SK-N-SH (cell line): ENCODE measurements around the gene KIAA0232. TPM values are rescaled to one million over a fixed set of nuclear protein-coding genes. Genes with fewer than 3 reads are reported as not detected.

ENCODE experiments used
- CTCF ChIA-PET: fragments of 300-600, 350-600 bp; formaldehyde crosslinking; extraction: SDS; loops from one replicate; lab custom pipeline; 2021; lab: Yijun Ruan, JAX
- POLR2A ChIA-PET: fragments of 350-600 bp; sonication (Branson Sonifier 250); formaldehyde crosslinking; extraction: SDS; loops from one replicate; lab custom pipeline; 2020; ENCODE audit warnings: antibody characterized with exemption, inconsistent platforms; lab: Yijun Ruan, JAX
- DNase-seq: peaks from one replicate; pipeline ENCODE4 v3.0.0; 2012
- H2AFZ ChIP-seq: fragments of 200-600 bp; sonication (generic); 2 replicates; pipeline ENCODE4 v1.8.1; 2016; ENCODE audit warnings: antibody characterized with exemption, mild to moderate bottlenecking, low read depth
- H3F3A ChIP-seq: fragments of 200-600 bp; sonication (generic); replicated peaks from 2 replicates; pipeline ENCODE3; 2016; ENCODE audit warnings: antibody characterized with exemption, mild to moderate bottlenecking; ENCODE audit not compliant: insufficient read depth
- H3K27ac ChIP-seq, 2 experiments: fragments of 200-500 bp in 1 of 2; fragments of 200-600 bp in 1 of 2; sonication (Bioruptor generic) in 1 of 2; sonication (generic), shearing (Covaris generic) in 1 of 2; 2 replicates each; pipeline versions ENCODE4 v1.5.1 to v1.6.1; 2014 to 2016; ENCODE audit warnings: low read depth in 2 of 2, inconsistent platforms in 1 of 2, low read length in 1 of 2, mild to moderate bottlenecking in 1 of 2, mixed read lengths in 1 of 2
- H3K27me3 ChIP-seq: fragments of 200-600 bp; sonication (generic), shearing (Covaris generic); 2 replicates; pipeline ENCODE4 v1.6.1; 2016; ENCODE audit warnings: mixed run types; ENCODE audit not compliant: insufficient read depth
- H3K36me3 ChIP-seq, 2 experiments: fragments of 200-500 bp in 1 of 2; fragments of 200-600 bp in 1 of 2; sonication (Bioruptor generic) in 1 of 2; sonication (generic) in 1 of 2; replicated peaks in 1 of 2; 2 replicates each; pipeline versions ENCODE3 to v1.5.1; 2014 to 2016; ENCODE audit warnings: low read length in 1 of 2, mild to moderate bottlenecking in 1 of 2; ENCODE audit not compliant: insufficient read depth in 2 of 2, control insufficient read depth in 1 of 2
- H3K4me1 ChIP-seq, 2 experiments: fragments of 200-500 bp in 1 of 2; fragments of 200-600 bp in 1 of 2; sonication (Bioruptor generic) in 1 of 2; sonication (generic), shearing (Covaris generic) in 1 of 2; 2 replicates each; pipeline versions ENCODE4 v1.5.1 to v1.6.1; 2014 to 2016; ENCODE audit warnings: low read depth in 1 of 2, low read length in 1 of 2, mixed run types in 1 of 2; ENCODE audit not compliant: insufficient read depth in 2 of 2, control insufficient read depth in 1 of 2
- H3K4me2 ChIP-seq: fragments of 200-600 bp; sonication (generic), shearing (Covaris generic); 2 replicates; pipeline ENCODE4 v1.6.1; 2017; ENCODE audit warnings: mixed run types
- H3K4me3 ChIP-seq, 2 experiments: fragments of 200-500 bp in 1 of 2; fragments of 200-600 bp in 1 of 2; sonication (Bioruptor generic) in 1 of 2; sonication (generic), shearing (Covaris generic) in 1 of 2; 2 replicates each; pipeline versions ENCODE4 v1.5.1 to v1.8.1; 2014 to 2016; ENCODE audit warnings: low read depth in 2 of 2, inconsistent platforms in 1 of 2, low read length in 1 of 2, mild to moderate bottlenecking in 1 of 2, mixed read lengths in 1 of 2, moderate library complexity in 1 of 2
- H3K79me2 ChIP-seq: fragments of 200-600 bp; sonication (generic); 2 replicates; pipeline ENCODE4 v1.8.1; 2017; ENCODE audit warnings: mild to moderate bottlenecking; ENCODE audit not compliant: insufficient read depth
- H3K9ac ChIP-seq: fragments of 200-600 bp; sonication (generic); 2 replicates; pipeline ENCODE4 v1.6.1; 2017; ENCODE audit warnings: mixed run types
- H3K9me2 ChIP-seq: fragments of 200-600 bp; sonication (generic); 2 replicates; pipeline ENCODE4 v1.6.1; 2017; ENCODE audit warnings: mixed run types
- H3K9me3 ChIP-seq: fragments of 200-600 bp; sonication (generic); 2 replicates; pipeline ENCODE4 v1.6.1; 2017; ENCODE audit warnings: mixed run types, mild to moderate bottlenecking, moderate library complexity
- H4K20me1 ChIP-seq: fragments of 200-600 bp; sonication (generic); 2 replicates; pipeline ENCODE4 v1.6.1; 2017; ENCODE audit warnings: mild to moderate bottlenecking, mixed run types; ENCODE audit not compliant: insufficient read depth
- CHD2 ChIP-seq: fragments of 150-350 bp; IDR thresholded peaks from 2 replicates; pipeline ENCODE4 v1.6.1; 2018; ENCODE audit warnings: low read length; ENCODE audit not compliant: partially characterized antibody
- CTCF ChIP-seq: fragments of 200-600 bp; sonication (generic); IDR thresholded peaks from 2 replicates; pipeline ENCODE4 v1.6.1; 2017; ENCODE audit warnings: antibody characterized with exemption, mild to moderate bottlenecking, moderate library complexity
- ELF1 ChIP-seq: IDR thresholded peaks from 2 replicates; pipeline ENCODE4 v1.4.0; 2012
- REST ChIP-seq: IDR thresholded peaks from 2 replicates; pipeline ENCODE4 v1.6.1; 2012; ENCODE audit warnings: mild to moderate bottlenecking, low read depth, low read length, moderate library complexity
- TEAD4 ChIP-seq: IDR thresholded peaks from 2 replicates; pipeline ENCODE4 v1.4.0; 2012; ENCODE audit warnings: mild to moderate bottlenecking, borderline replicate concordance; ENCODE audit not compliant: insufficient read depth
- ZBTB33 ChIP-seq: IDR thresholded peaks from 2 replicates; pipeline ENCODE4 v1.4.0; 2012; ENCODE audit warnings: low read depth, borderline replicate concordance
- WGBS: methylation state at CpG from one replicate; pipeline ENCODE4 v1.1.6; 2017; ENCODE audit warnings: low lambda C conversion rate; 5-methylcytosine and 5-hydroxymethylcytosine counted together
- polyA plus RNA-seq, 3 experiments: library from polyadenylated mRNA; depleted of rRNA; stranded (reverse); fragments of >200 nt; gene quantifications; 2 replicates each; pipeline ENCODE4 v1.2.3, GENCODE V29; 2012

Gene KIAA0232
- polyA plus RNA-seq, 1 of the 3 experiments (the other 2 are of a cell fraction) = 5.7 TPM

GRCh38 chr4:6888506-6889071 is 106.1 kb downstream of the KIAA0232 start (continued):
- TF ChIP-seq ZBTB33 = no peak
- no peak for TF ChIP-seq ELF1
- TF ChIP-seq CTCF = no peak
- TF ChIP-seq REST = no peak

DNA sequence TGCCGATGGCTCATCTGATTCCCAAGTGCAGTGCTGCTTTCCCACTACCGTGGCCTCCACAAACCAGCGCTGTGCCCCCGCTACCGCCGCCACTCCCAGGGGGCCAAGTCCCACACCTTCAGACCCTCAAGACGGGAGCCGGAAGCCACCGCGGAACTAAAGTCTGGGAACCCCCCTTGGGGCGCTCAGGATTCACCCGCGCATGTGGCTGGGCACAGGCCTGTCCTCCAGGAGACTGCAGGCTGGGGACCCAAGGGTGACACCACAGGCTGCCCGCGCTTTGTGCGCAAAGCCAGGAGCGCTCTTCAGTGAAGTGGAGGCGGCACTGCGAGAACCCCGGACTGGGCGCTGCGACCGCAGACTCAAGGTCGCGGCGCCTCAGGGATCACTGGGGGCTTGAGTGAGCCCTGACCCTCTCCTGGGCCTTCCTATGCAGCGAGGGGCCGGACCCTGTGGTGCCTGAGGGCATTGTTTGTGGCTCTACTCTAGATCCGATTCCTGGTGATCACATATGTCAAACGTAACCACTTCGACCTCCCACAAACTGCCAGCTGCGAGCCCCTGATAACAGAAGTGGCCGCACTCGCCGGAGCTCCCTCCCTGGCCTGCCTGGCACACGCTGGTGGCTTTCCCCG is 106.7 kb downstream of the KIAA0232 start:
- Histone ChIP-seq H3K9ac (no peak overlapping the region), H3K9me3 (no peaks in the 10 kb centered on the region), H3K36me3 (peaks cover 0 to 2% of the 10 kb centered on the region in 2 experiments), H3K9me2 (no peaks in the 10 kb centered on the region), H3K27me3 (no peaks in the 10 kb centered on the region), H3K27ac (no peak overlapping the region), H3K4me2 (no peak overlapping the region), H3K4me1 (peaks cover 0 to 3% of the 10 kb centered on the region in 2 experiments; a peak in 1 of 4 replicates), H3F3A (no peaks in the 10 kb centered on the region), H2AFZ (no peak overlapping the region), H3K79me2 (no peaks in the 10 kb centered on the region), H3K4me3 (no peak overlapping the region), H4K20me1 (no peaks in the 10 kb centered on the region)
- CTCF ChIA-PET = interaction anchor here (1.2 kb wide), 1 partner anchor 15 kb away, joined by 3 read pairs; no protein-coding TSS in a partner anchor
- TF ChIP-seq CTCF (no peak), TEAD4 (no peak), CHD2 (no peak)
- 96% methylated on average over 18 of the region's 37 CpGs for WGBS
- POLR2A ChIA-PET = no interaction called here
- DNase-seq = no peak
